ENCODE results near the gene FIBCD1.

- TF ChIP-seq CTCF (IDR thresholded peaks at IDR 0.05): no peak
- TF ChIP-seq RELA (CRISPR knock-in tag; IDR thresholded peaks at IDR 0.05; ENCODE audit: borderline replicate concordance): no peak
- TF ChIP-seq ATF1 (CRISPR knock-in tag; IDR thresholded peaks at IDR 0.05): no peak
- TF ChIP-seq USF2 (CRISPR knock-in tag; IDR thresholded peaks at IDR 0.05): no peak
- no peak for TF ChIP-seq SMAD3 (CRISPR knock-in tag; IDR thresholded peaks at IDR 0.05; ENCODE audit: borderline replicate concordance)
- TF ChIP-seq ZNF263 (CRISPR knock-in tag; IDR thresholded peaks at IDR 0.05; ENCODE audit: low read depth): no peak
- no peak for TF ChIP-seq CBFB (CRISPR knock-in tag; IDR thresholded peaks at IDR 0.05; ENCODE audit: low read depth)
- TF ChIP-seq E2F1 (CRISPR knock-in tag; IDR thresholded peaks at IDR 0.05): no peak
- no peak for TF ChIP-seq SMAD4 (CRISPR knock-in tag; IDR thresholded peaks at IDR 0.05)
These were observed 67.5 kb downstream of the FIBCD1 start for GRCh38 chr9:130871395-130872062.
